ENCODE measurements around the gene CLCN1.

Gene CLCN1

DNA sequence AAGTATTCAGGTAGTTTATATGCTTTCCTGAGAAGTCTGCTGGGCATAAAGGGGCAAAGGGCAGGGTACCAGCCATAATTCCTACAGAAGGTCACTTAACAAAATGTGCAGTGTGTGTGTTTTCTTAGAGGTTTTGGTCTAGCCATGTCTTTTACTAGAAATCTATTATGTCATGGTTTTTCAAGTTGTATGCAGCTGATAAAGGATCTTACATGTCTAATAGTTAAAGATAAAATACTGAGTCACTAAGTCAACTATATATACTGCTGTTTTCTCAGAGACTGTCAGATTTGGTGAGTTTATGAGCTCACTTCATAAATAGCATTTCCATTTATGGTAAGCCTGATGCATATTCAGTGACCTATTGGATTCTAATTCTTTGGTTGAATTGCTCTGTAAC, 20.0 kb upstream of the CLCN1 start:
- DNase-seq (ENCODE audit: low spot score) = no peak

DNA sequence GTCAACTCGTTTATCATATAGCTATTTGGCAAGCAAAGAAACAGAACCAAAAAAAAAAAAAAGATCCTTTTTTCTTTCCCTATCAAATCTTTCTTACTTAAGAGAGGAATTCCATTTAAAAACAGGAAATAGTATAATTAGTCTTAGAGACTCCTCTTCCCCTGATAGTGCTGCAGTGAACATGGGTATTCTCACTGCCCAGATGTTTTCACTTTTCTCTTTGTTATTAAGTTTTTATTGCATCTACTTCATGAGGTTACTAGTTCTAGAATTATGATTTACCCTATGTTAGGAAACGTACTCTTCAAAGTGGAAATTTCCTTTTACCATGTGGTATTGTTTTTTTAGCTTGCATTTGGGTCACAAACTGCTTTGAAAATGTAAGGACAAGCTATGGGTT, 19.2 kb upstream of the CLCN1 start:
- DNase-seq (ENCODE audit: low spot score) = no peak

DNA sequence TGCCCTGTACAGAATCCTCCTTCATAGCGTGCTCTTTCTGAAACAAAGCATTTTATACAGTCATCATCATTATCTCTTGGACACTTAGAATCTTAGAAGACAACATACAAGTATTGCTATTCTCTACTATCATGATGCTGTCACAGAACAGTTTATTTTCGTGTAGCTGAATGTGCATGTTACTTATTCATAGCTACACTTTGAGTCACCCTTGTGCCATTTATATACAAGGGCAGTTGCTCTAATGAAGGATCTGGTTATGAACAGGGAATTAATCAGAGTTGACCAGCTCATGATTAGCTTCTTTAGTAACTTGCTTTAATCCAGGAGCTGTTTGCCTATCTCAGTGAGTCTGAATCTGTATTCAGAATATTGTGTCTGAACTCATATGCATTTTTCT, 16.6 kb upstream of the CLCN1 start:
- DNase-seq (ENCODE audit: low spot score) = no peak

GRCh38 chr7:143299840-143300239, 16.1 kb upstream of the CLCN1 start:
- DNase-seq (ENCODE audit: low spot score) = peak; percentile 70

GRCh38 chr7:143300959-143301935, 14.7 kb upstream of the CLCN1 start:
- DNase-seq (ENCODE audit: low spot score) = no peak

DNA sequence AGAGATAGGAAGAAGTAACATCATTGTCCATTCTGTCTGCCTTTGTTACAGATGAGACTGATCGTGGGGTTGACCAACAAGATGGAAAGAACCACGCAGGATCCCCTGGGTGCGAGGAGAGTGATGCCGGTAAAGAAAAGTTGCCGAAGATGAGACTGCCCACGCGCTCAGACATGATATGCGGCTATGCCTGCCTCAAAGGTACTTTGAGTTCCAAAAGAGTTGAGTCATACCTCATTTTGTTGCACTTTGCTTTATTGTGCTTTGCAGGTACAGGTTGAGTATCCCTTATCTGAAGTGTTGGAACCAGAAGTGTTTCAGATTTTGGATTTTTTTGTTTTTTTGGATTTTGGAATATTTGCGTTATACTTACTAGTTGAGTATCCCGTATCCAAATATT, 12.2 kb upstream of the CLCN1 start:
- no peak for DNase-seq (ENCODE audit: low spot score)

GRCh38 chr7:143304938-143305337, 11.0 kb upstream of the CLCN1 start:
- no peak for DNase-seq (ENCODE audit: low spot score)

- peak; percentile 52 for DNase-seq (ENCODE audit: low spot score)
Observed at GRCh38 chr7:143305423-143306070, 10.4 kb upstream of the CLCN1 start.

GRCh38 chr7:143308632-143309031, 7.3 kb upstream of the CLCN1 start:
- no peak for DNase-seq (ENCODE audit: low spot score)

GRCh38 chr7:143314127-143314526, 1.8 kb upstream of the CLCN1 start:
- no peak for DNase-seq (ENCODE audit: low spot score)

DNA sequence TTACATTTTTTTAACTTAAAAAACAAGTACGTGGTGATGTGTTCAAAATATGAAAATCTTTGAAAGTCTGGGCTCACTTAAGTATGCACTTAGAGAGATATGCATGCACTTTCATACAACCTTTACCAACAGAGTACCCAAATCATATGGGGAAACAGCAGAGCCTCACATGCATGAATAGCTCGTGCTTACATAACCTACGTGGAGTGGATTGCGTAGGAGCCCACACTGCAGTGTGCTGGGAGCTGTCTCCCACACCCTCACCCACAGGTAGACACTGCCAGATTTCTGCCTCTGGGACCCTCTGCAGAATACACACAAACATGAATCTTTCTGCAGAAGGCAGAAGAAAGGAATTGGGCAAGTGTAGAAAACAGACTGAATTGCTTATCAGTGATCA, 581 bp downstream of the CLCN1 start:
- no peak for DNase-seq (ENCODE audit: low spot score)

DNA sequence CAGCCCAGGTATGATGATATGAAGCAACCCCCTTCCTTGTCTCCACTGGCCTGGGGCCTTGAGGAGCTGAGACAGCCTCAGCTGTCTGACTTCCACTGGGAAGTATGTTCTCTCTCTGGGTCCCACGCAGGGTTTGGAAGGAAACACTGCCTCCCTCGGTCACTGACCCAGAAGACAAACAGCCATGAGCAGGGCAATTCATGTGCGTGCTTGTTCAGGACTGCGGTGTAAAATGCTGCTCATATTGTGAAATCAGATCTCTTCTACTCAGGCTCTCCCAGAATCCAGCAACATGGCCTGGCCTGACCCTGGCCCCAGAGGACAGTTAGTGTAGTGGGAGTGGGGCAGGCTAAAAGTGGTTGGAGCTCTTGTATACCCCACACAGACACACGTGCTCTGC, 2.8 kb downstream of the CLCN1 start:
- DNase-seq (ENCODE audit: low spot score) = no peak

DNA sequence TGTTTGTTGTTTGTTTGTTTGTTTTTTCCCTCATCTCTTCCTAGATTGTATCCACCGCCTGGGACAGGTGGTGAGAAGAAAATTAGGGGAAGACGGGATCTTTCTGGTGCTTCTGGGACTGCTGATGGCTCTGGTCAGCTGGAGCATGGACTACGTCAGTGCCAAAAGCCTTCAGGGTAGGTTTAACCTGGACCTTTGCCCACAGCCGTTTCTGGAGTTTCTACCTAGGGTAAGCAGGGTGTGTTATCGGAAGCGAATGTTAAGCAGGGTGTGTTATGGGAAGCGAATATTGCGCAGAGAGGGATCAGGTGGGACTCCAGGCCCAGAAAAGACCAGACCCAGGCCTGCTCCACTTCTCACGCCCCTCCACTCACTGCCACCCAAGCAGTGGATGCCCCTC, 4.7 kb downstream of the CLCN1 start:
- DNase-seq (ENCODE audit: low spot score) = no peak

GRCh38 chr7:143321242-143321641, 5.3 kb downstream of the CLCN1 start:
- DNase-seq (ENCODE audit: low spot score) = no peak

- DNase-seq (ENCODE audit: low spot score) = no peak
Observed at GRCh38 chr7:143321734-143322133, 5.8 kb downstream of the CLCN1 start.

GRCh38 chr7:143322760-143323633, 7.1 kb downstream of the CLCN1 start:
- no peak for DNase-seq (ENCODE audit: low spot score)

GRCh38 chr7:143323653-143324052, 7.7 kb downstream of the CLCN1 start:
- DNase-seq (ENCODE audit: low spot score) = no peak

GRCh38 chr7:143325240-143325639, 9.3 kb downstream of the CLCN1 start:
- DNase-seq (ENCODE audit: low spot score) = no peak

DNA sequence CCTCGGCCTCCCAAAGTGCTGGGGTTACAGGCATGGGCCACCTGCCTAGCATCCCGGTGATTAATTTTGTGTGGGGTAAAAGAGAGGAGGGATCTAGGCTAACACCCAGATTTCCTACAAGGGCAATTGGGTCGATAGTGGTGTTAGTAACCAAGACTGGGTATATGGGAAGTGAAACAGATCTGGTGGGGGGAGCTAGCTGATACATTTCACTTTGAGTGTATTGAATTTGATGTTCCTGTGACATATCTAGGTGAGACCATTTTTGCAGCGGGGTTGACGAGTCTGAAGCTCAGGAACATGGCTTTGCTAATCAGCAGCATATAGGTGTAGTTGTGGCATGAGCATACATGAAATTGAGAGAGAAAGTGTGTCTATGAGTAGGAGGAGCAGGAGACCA, 12.0 kb downstream of the CLCN1 start:
- DNase-seq (ENCODE audit: low spot score) = no peak

DNA sequence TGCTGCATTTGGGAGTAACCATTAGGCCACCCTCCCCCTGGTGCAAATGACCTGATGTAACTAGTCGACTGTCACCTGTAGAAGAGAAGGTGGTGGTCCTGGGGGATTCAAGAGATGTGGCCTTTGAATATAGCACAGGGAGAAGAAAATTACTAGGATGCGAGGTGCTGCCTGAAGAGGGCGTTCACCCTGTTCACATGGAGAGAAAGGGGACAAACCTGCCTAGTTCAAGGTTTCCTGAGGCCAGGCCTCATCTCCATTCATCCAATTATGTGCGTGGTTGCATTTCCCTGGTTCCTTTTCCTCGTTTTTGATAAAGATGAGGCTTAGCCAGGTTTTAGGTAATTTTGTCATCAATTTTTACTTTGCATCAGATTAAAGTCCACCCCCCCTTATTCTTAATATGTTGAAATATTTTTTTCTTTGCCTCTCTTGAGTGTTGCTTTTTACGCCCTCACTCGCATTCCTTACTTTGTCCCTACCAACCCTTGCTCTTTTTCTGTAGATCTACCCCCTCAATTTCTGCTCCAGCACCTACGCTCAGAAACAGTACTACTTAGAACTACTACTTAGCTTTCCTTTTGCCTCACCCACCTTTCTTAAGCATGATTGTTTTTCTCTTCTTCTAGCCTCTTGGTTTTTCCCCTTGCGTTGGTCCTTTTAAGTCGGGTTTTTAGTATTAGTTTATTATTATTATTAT, 13.7 kb downstream of the CLCN1 start:
- no peak for DNase-seq (ENCODE audit: low spot score)

- no peak for DNase-seq (ENCODE audit: low spot score)
Observed at GRCh38 chr7:143331179-143331801, 15.4 kb downstream of the CLCN1 start.

Data from CD4-positive, alpha-beta T cell treated with Interleukin-6 at 100 ng/mL for 8 hours (primary cell).